ENCODE data around the gene PHYKPL.
"Not testable (repeated sequence)": the region's sequence is repeated elsewhere in the genome, so short reads cannot be mapped to it uniquely, and the experiment has no call there.

The PHYKPL gene

DNA sequence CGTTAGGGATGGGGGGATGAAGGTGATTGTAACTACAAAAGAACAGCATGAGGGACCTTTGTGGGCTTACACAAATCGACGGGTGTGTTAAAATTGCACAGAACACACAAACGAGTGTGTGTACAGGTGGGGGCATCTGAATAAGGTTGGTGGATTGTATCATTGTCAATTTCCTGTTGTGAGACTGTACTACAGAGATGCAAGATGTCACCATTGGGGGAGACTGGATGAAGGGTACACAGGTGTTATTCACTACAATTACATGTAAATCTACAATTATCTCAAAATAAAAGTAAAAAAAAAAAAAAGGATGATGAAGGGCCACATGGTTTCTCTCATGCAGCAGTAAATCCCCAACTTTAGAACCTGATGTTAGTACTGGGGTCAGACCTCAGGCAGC, 31.4 kb upstream of the PHYKPL start:
- no peak for ATAC-seq
- DNase-seq, result no peak

DNA sequence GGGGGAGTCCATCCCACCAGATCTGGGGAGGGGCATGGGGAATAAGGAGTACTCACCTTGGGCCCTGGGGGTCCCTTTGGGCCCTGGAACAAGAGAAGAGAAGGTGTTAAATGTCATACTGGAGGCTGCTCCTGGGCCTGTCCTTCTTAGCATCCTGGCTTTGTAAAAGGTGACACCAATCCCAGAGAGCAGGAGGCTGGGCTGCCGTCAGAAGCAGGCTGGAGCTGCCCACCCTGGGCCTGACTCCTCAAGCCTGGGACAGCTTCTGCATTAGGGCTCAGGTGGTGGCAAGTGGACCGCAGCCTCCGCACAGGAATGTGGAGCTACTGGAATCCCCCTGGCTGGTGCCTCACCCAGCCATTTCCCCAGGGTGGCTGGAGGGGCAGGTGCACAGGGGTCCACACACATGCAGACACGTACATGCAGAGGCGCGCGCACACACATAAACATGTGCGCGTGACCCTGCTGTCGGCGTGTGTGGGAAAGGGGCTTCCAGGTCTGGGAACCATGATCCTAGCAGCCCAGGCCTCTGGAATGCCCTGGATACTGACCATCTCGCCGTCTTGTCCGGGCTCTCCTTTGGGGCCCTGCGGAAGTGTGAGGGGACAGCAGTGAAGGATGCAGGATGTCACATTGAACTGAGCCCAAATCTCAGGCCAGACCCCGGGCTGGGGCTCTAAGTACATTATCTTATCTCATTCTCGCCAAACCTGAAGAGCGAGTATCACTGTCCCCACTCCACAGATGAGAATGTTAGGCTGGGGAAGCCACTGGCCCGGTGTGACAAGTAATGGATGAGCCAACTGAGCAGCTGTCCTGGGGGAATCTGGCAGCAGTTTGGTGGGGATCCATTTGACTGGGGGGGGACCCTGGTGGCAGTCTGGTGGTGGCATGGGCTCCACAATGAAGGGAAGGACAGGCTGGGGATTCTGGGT, 29.3 kb upstream of the PHYKPL start:
- no peak for DNase-seq
- ATAC-seq, result no peak

DNA sequence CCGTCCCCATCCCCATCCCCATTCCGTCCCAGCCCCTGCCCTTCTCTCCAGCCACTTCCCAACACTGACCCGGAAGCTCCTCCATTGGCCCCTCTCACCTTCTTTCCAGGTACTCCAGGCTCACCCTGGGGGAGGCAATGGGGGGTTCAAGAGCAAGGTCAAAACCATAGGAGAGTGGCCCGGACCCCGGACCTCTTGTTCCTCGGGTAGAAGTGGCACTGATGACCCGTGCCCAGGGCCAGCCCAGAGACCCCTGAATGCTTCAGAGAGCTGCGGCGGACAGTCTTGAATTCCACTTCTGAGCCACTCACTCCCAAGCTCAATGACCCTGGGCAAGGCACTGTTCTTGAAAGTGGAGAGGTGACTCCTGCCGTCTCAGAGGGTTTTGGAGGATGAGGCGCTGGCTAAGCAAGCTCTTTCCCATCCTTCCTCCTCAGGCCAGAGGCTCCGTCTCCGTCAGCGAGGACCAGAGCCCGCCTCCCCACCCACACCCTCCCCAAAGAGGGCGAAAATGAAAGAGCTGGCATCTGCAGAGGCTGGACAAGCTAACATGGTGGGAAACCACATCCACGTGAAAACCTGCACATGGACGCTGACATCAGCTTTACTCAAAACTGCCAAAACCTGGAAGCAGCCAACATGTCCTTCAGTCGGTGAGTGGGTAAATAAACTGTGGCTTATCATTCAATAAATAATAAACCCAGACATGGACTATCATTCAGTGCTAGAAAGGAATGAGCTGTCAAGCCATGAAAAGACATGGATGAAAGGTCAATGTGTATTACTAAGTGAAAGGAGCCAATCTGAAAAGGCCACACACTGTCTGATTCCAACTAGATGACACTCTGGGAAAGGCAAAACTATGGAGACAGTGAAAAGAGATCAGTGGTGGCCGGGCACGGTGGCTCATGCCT, 27.3 kb upstream of the PHYKPL start:
- DNase-seq (no peak), ATAC-seq (no peak)

DNA sequence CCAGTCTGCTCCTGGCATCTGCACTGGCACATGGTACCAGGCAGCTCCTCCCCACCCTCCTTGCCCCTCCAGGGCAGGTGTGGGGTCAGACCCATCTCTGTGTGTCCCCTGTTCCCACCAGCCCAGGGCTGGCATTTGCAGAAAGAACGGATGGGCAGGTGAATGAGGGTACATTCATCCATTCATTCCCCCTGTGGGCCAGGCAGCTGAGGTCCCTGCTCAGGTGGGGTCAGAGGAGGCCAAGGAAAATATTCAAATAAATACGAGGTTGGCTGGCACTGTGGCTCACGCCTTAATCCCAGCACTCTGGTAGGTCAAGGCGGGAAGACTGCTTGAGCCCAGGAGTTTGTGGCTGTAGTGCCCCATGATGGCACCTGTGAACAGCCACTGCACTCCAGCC, 25.0 kb upstream of the PHYKPL start:
- ATAC-seq, result peak; percentile 7
- DNase-seq, result no peak

DNA sequence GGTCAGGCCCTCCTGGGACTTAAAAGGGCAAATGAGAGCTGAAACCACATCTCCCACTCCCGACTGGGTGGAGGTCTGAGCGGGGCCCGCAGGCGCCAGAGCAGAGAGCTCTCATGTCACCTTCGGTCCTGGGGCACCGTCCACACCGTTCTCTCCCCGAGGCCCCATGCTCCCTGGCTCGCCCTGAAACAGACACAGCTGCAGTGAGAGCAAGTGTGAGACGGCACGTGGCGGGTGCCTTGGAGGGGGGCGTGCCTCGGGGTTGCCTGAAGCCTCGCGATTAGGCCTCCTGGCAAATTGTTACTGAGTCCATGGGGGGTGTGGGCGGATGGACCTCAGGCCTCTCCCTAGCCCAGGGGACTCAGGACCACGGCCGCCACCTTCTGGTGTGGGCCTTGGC, 24.1 kb upstream of the PHYKPL start:
- no peak for ATAC-seq
- no peak for DNase-seq

DNA sequence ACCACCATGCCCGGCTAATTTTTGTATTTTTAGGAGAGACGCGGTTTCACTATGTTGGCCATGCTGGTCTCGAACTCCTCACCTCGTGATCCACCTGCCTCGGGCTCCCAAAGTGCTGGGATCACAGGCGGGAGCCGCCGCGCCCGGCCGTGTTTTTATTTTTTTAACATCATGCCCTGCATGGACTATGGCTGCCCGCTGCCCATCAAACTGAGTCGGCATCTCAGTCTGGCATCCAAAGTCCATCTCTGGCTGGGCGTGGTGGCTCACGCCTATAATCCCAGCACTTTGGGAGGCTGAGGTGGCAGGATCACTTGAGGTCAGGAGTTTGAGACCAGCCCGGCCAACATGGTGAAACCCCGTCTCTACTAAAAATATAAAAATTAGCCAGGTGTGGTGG, 21.0 kb upstream of the PHYKPL start:
- not testable (repeated sequence) for ATAC-seq, DNase-seq

DNA sequence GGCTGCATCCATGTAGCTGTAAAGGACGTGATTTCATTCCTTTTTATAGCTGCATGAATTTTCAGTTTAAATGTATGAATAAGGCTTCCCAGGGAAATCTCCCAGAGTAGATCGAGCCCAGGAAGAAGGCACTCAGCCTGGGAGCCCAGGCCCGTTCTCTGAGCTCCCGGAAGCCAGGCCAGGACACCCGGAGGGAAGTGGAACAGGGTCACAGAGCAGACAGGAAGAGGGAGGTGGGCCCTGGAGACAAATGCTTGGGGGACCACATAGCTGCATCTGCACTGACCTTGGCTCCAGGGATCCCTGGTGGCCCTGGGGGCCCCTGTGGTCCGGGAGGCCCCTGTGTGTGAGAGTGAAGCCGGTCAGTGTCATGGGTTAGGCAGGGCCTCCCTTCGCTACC, 19.7 kb upstream of the PHYKPL start:
- ATAC-seq (no peak), DNase-seq (no peak)

DNA sequence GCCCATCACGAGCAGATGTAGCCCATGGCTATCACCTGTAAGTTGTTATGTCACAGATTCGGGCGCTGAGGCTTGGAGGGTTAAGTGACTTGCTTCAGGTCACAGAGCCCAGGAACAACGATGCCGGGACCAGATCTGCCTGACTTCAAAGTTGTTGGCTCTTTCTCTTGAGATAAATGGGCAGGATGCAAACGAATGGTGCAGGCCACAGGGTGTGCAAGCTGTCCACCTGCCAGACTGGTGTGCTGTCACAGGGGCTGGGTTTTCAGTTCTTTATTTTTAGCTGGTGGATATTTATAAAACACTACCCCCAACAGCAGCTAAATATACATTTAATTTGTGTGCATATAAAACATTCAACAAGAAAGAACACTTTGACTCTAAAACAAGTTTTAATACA, 17.7 kb upstream of the PHYKPL start:
- DNase-seq, result no peak
- no peak for ATAC-seq

DNA sequence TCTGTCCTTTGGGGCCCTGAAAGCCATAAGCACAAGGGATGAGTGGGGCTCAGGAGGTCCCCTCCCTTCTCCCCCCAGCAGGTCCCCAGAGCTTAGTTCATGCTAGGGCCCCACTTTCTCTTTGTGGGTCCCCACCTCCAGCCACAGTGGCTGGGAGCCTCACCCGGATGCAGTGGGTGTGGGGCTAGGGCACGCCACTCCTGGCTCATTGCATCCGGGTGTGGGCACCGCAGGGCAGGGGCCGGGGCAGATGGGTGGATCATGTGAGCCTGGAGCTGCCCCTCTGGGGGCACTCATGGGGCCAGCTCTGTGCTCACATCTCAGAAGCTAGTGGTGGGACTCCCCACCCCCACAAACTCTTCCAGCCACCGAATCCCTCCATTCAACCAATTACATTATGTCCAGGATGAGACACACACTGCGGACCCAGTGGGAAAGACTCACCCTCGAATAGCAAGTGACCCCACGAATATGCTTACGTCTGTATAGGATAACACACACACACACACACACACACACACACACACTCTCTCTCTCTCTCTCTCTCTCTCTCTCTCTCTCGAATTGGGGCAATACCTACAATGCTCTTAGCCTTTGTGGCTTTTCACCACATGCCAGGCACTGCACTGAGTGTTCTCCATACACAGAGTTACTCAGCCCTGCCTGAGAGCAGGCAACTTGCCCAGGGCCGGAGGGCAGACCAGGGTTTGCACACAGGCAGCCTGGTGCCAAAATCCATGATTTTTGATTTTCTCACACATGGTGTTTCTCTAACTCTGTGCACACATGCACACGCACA, 16.8 kb upstream of the PHYKPL start:
- ATAC-seq (peak; percentile 83), DNase-seq (peak; percentile 54)

DNA sequence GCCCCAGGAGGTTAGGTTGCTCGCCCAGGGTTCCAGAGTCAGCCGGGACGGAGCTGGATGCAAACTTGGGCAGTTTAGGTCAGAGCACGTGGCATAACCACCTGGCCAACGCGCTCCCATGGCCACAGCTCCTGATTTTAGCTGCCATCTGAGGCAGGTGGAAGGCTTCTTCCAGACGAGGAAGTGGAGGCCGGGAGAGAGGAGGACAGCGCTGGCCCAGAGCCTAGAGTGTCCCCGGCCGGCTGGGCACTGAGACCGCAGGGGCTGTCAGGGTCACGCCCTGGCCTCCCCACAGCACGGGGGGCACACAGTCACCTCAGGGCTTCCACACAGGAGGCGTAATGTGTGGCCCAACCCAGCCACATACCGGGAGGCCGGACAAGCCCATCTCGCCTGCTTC, 16.1 kb upstream of the PHYKPL start:
- no peak for ATAC-seq
- DNase-seq, result no peak

DNA sequence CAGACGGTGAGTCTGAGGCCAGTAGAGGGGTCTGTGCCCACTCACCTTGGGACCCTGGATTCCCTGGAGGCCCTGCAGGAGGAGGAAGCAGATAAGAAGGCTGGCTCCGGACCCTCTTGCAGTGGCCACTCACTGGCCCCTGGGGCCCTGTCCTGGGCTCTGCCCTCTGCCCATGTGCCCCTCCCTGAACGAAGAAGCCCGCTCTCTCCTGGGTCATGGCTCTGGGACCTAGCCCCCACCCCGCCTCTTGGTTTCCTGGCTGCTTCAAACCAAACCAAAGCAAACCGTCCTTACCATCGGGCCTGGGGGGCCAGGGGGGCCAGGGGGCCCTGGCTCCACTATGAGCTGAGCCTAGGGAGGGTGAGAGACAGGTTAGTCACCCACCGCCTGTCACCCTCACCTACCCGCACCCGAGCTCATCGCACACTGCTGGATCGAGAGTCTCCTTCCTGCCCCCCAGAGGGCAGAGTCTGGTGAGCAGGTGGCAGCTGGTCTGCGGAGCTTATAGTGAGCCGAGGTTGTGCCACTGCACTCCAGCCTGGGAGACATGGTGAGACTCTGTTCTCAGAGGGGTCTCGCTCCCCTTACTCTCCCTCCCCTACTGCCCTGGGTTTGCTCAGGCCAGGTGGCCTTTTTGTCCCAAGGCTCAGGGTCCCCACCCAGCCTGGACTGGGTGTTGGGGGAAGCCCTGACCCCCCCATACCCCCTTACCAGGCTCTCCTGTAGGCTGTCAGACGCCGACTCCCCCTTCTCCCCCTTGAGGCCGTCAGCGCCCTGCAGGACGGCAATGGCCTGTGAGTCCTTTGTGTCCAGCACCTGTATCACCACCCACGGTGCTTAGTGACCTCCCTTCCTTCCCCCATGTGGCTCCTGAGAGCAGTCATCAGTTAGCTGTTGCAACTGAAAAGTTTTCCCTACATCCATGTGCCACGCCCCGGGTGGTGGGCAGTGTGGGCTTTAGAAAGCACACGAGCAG, 15.2 kb upstream of the PHYKPL start:
- peak; percentile 70 for ATAC-seq

DNA sequence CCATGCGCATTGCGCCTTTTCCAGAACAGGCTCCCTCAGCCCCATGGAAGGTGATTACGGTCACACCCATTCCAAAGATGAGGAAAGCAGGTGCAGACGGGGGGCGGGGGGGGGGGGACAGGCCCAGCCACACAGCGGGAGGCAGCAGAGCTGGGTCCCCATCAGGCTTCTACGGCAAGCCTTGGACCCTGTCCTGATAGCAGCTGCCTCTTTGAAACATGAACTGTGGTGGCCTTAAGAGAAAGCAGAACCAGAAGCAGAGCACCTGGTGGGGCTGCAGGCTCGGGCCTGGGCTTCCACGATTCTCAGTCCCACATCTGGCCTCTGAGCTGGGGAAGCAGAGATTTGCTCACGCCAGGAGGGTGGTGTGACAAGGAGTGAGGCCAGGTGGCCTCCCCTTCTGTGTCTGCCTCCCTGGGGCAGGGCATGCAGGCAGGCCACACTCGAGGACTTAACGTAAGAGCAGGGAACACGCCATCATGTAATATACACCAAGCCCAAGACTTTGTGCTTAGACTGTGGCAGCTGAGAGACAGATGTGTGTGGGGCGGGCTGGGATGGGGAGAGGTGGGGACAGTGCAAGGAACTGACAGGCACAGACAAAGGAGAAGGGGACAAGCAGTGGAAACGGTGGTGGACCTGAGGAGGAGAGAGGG, 14.2 kb upstream of the PHYKPL start:
- DNase-seq (no peak), ATAC-seq (no peak)

More for the DNA sequence above, 15.2 kb upstream of the PHYKPL start:
- DNase-seq, result no peak

DNA sequence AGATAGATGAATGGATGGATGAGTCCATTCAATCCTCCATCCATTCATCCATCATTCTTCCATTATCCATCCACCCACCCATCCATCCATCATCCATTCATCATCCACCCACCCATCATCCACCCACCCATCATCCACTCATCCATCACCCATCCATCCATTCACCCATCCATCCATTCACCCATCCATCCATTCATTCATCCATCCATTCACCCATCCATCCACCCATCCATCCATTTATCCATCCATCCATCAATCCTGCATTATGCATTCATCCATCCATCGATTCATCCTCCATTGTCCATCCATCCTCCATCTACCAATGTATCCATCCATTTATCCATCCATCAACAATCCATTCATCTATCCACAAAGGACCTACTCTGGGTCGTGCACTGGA, 12.8 kb upstream of the PHYKPL start:
- DNase-seq, result no peak
- no peak for ATAC-seq

DNA sequence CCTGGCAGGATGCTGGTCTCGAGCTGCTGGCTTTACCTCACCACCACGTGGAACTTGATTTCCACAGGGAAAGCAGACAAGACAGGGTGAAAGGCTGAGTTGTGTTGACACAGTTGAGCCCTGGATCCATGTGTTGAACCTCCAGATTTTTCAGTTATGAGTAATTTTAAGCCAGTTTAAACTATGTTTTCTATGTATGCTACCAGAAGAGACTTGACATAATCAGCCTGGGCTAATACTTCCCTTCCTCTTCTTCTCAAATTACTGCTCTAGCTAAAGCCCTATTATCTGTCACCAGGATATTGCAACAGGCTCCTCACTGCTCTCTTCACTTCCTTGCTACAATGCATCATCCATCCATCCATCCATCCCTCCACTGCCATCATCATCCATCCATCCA, 12.0 kb upstream of the PHYKPL start:
- ATAC-seq (no peak), DNase-seq (no peak)

DNA sequence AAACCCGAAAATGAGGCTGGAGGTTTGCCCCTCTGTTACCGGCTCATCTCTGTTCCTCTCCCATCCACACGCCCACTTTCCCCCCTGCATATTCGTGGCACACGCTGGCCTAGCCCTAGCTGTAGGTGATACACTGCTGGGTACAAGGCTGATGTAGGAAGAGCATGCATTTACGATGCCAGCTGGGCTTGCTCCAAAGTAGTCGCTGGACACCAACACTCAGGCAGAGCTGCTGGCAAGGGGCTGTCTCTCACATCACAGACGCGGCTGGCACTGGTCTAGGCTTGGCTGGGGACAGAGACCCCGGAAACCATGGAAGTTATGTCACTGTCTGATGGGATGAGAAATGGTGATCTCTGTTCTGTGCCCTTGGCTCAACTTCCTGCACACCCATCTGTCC, 9.8 kb upstream of the PHYKPL start:
- no peak for ATAC-seq
- DNase-seq, result no peak

DNA sequence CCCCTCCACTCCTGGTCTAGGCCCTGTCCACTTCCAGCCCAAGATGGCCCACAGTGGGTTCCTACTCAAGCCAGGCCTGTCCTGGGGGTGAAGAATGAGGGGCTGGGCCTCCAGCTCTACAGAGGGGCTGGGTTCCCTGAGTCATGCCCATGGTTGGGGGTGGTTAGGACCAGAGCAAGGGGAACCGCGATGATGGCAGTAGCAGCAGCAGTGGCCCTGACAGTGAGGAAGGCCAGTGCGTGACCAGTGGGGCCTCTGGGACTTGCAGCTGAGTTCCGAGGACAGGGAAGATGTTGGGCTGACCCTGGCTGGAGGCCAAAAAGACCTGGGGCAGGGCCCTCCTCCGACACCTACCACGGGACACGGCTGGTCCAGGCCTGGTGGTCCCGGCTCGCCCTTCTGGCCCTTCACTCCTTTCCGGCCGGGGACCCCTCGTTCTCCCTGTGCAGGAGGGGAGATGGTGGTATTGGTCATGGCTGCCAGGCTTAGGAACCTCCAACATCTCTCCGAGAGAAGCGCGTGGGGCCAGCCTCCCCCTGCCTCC, 9.2 kb upstream of the PHYKPL start:
- ATAC-seq, result no peak
- DNase-seq, result no peak

DNA sequence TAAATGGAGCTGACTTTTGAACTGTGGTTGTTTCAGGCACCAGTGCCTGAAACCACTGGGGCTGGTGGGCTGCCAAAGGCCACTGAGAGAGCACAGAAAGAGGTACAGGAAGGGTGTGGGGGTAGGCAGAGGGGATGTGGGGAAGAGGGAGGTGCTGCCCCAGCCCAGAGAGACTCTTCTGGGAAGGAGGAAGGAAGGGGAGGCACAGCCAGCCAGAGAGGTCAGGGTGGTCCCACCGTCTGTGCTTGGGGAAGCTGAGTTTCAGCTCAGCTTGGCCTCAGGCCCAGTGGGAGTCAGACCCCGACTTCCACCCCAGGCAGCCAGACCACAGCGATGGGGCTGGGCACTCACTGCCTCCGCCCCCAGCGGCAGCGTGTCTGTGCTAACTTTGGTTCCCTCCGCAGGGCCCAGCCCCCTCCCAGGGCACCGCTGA, 8.6 kb upstream of the PHYKPL start:
- peak; percentile 41 for DNase-seq
- peak; percentile 48 for ATAC-seq

DNA sequence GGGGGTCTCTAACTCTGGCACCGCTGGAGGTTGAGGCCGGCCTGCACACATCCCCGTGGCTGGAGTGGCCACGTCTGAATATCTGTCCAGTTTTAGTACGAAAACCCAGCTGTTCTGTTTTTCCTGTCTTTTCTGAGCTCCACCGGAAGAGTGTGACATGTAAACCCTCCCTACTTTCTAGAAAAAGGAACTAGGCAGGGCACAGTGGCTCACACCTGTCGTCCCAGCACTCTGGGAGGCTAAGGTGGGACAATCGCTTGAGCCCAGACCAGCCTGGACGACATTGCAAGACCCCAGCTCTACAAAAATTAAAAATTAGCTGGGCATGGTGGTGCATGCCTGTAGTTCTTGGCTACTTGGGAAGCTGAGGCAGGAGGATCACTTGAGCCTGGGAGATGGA, 8.2 kb upstream of the PHYKPL start:
- DNase-seq, result no peak
- ATAC-seq, result no peak

DNA sequence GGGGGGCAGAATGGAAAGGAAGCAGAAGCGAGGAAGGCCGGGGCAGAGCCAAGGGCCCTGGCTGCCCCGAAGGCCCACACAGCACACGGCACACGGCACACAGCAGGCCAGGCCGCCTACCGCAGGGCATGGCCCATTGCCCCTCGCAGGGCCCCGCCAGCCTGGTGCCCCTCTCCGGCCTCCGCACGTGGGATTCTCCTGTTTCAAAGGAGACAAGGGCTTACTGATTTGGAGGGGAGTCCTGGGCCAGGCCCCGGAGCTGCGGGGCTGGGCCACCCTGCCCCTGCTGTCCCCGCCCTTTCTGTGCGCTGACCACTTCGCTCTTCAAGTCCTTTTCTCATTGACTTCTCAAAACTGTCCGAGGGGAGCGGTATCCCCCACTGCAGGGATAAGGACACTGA, 7.7 kb upstream of the PHYKPL start:
- DNase-seq (no peak), ATAC-seq (no peak)

DNA sequence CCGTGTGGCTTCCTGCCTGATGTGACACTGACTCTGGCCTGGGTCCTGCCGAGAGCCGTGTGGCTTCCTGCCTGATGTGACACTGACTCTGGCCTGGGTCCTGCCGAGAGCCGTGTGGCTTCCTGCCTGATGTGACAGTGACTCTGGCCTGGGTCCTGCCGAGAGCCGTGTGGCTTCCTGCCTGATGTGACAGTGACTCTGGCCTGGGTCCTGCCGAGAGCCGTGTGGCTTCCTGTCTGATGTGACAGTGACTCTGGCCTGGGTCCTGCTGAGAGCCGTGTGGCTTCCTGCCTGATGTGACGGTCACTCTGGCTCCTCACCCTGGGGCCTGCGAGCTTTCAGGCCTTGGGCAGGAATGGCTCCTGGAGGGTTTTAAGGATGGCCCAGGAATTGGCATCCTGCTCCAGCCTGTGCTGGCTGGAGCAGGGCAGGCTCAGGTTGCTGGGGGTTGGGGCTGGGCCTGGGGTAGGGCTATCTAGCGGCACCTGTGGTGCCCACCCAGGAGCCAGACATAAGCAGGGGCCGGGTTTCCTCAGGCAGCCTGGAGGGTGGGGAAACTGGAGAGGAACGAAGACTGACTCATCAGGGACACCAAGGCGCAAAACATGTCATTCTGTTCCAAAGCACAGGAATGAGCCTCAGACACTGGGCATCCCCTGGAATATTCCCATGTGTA, 7.2 kb upstream of the PHYKPL start:
- not testable (repeated sequence) for ATAC-seq, DNase-seq

All from stimulated activated naive CD8-positive, alpha-beta T cell treated with anti-CD3 and anti-CD28 coated beads, Interleukin-15, Interleukin-2, amounts not matched to agents 100 U/mL and 50 U/mL, for 24 hours (primary cell).